Mesendoderm (in vitro differentiated cells): ENCODE measurements around the gene GALNT18. TPM values are rescaled to one million over a fixed set of nuclear protein-coding genes. Genes with fewer than 3 reads are reported as not detected.
A peak's percentile ranks its signal among the peaks of the same experiment; 100 is the strongest.

Experiments used
- DNase-seq: peaks from one replicate; pipeline ENCODE4 v3.0.0; 2013
- H2AK5ac ChIP-seq: 2 replicates; pipeline ENCODE4 v1.6.1; 2013; ENCODE audit warnings: low read length, inconsistent platforms
- H2BK120ac ChIP-seq: 2 replicates; pipeline ENCODE4 v1.6.1; 2013; ENCODE audit warnings: low read depth, mild to moderate bottlenecking, low read length, moderate library complexity, mixed read lengths
- H2BK15ac ChIP-seq: replicated peaks from 2 replicates; pipeline ENCODE4 v1.6.1; 2013; ENCODE audit warnings: low read depth, mild to moderate bottlenecking, moderate library complexity
- H2BK5ac ChIP-seq: 2 replicates; pipeline ENCODE4 v1.6.1; 2013; ENCODE audit warnings: low read length, inconsistent platforms
- H3K18ac ChIP-seq: 2 replicates; pipeline ENCODE4 v1.6.1; 2013; ENCODE audit warnings: mild to moderate bottlenecking, low read length, mixed read lengths
- H3K23ac ChIP-seq: one replicate; pipeline ENCODE4 v1.6.1; 2013; ENCODE audit warnings: low read length
- H3K27ac ChIP-seq: 2 replicates; pipeline ENCODE4 v1.5.1; 2013; ENCODE audit warnings: low read depth, mild to moderate bottlenecking, inconsistent platforms, low read length, moderate library complexity
- H3K27me3 ChIP-seq: 2 replicates; pipeline ENCODE4 v1.6.1; 2013; ENCODE audit warnings: low read length, control low read depth, mild to moderate bottlenecking, inconsistent platforms; ENCODE audit not compliant: insufficient read depth, poor library complexity
- H3K36me3 ChIP-seq: 2 replicates; pipeline ENCODE4 v1.6.1; 2013; ENCODE audit warnings: low read length, inconsistent platforms; ENCODE audit not compliant: control insufficient read depth, insufficient read depth
- H3K4ac ChIP-seq: one replicate; pipeline ENCODE4 v1.6.1; 2013; ENCODE audit warnings: low read depth, mild to moderate bottlenecking, low read length, moderate library complexity
- H3K4me1 ChIP-seq: 2 replicates; pipeline ENCODE4 v1.6.1; 2013; ENCODE audit warnings: low read depth, low read length, inconsistent platforms; ENCODE audit not compliant: control insufficient read depth
- H3K4me2 ChIP-seq: 2 replicates; pipeline ENCODE4 v1.6.1; 2013; ENCODE audit warnings: low read length
- H3K4me3 ChIP-seq: 2 replicates; pipeline ENCODE4 v1.5.1; 2013; ENCODE audit warnings: mild to moderate bottlenecking, low read length
- H3K56ac ChIP-seq: one replicate; pipeline ENCODE4 v1.6.1; 2013; ENCODE audit warnings: low read length
- H3K79me1 ChIP-seq: 2 replicates; pipeline ENCODE4 v1.6.1; 2013; ENCODE audit warnings: low read length, inconsistent platforms
- H3K79me2 ChIP-seq: 2 replicates; pipeline ENCODE4 v1.6.1; 2013; ENCODE audit warnings: mild to moderate bottlenecking, low read length; ENCODE audit not compliant: control insufficient read depth, insufficient read depth
- H3K9ac ChIP-seq: 2 replicates; pipeline ENCODE4 v1.6.1; 2013; ENCODE audit warnings: low read length, inconsistent platforms
- H4K5ac ChIP-seq: one replicate; pipeline ENCODE4 v1.6.1; 2013; ENCODE audit warnings: low read length
- H4K8ac ChIP-seq: one replicate; pipeline ENCODE4 v1.6.1; 2013; ENCODE audit warnings: low read depth, mild to moderate bottlenecking, control low read depth, low read length, moderate library complexity
- WGBS: extraction: QIAGEN DNeasy Blood & Tissue Kit; methylation state at CpG from one replicate; pipeline ENCODE4 v1.1.7; 2013; ENCODE audit warnings: low lambda C conversion rate, missing lambda C conversion rate; ENCODE audit not compliant: insufficient coverage; ENCODE audit errors: extremely low coverage; 5-methylcytosine and 5-hydroxymethylcytosine counted together
- polyA plus RNA-seq, 2 experiments: library from polyadenylated mRNA; stranded (reverse); fragments of 200-250 nt; gene quantifications; one replicate each; pipeline ENCODE4 v1.2.3, GENCODE V29; 2013

Gene GALNT18
- polyA plus RNA-seq (2013, experiment 1 of 2), result 1.2 TPM
- polyA plus RNA-seq (2013, experiment 2 of 2), result 1.1 TPM

GRCh38 chr11:11621573-11622339 is at the start of gene GALNT18:
Gene GALNT18, minus strand, starts transcription at chr11:11622005.
- Histone ChIP-seq H3K18ac (no peak within 1 kb of the TSS), H2BK120ac (no peak within 1 kb of the TSS), H3K9ac (peak within 1 kb of the TSS; percentile 64), H3K79me2 (no peaks in the 10 kb centered on the region), H3K4me1 (peaks cover 4% of the 10 kb centered on the region), H2BK15ac (no peak within 1 kb of the TSS), H3K56ac (peak within 1 kb of the TSS; percentile 66), H3K4me3 (peak within 1 kb of the TSS; percentile 46), H3K4ac (no peak within 1 kb of the TSS), H3K27ac (no peak within 1 kb of the TSS), H3K23ac (peak within 1 kb of the TSS; percentile 53), H2BK5ac (no peak within 1 kb of the TSS), H3K79me1 (no peaks in the 10 kb centered on the region), H3K4me2 (peak within 1 kb of the TSS; percentile 53), H3K27me3 (peaks cover 6% of the 10 kb centered on the region), H4K8ac (no peak within 1 kb of the TSS), H3K36me3 (no peaks in the 10 kb centered on the region), H4K5ac (no peak within 1 kb of the TSS), H2AK5ac (no peak within 1 kb of the TSS)
- WGBS, result no CpG with 5 or more reads among the region's 71 CpGs
- peak; percentile 97 for DNase-seq

GRCh38 chr11:11670574-11670973 is 48.8 kb upstream of the GALNT18 start:
- H2BK15ac ChIP-seq, result no peak overlapping the region
- H2BK120ac ChIP-seq, result no peak overlapping the region
- no peak overlapping the region for H3K27ac ChIP-seq
- H3K4me3 ChIP-seq, result no peak overlapping the region
- WGBS, result no CpG with 5 or more reads among the region's 5 CpGs
- H3K56ac ChIP-seq, result no peak overlapping the region
- H4K5ac ChIP-seq, result no peak overlapping the region
- H3K79me2 ChIP-seq, result no peaks in the 10 kb centered on the region
- no peaks in the 10 kb centered on the region for H3K4me1 ChIP-seq
- no peak overlapping the region for H3K18ac ChIP-seq
- no peak overlapping the region for H4K8ac ChIP-seq
- no peak for DNase-seq
- H3K36me3 ChIP-seq, result no peaks in the 10 kb centered on the region
- H3K9ac ChIP-seq, result no peak overlapping the region
- H3K79me1 ChIP-seq, result no peaks in the 10 kb centered on the region
- no peak overlapping the region for H2BK5ac ChIP-seq
- no peaks in the 10 kb centered on the region for H3K27me3 ChIP-seq
- no peak overlapping the region for H3K4me2 ChIP-seq
- H2AK5ac ChIP-seq, result no peak overlapping the region
- H3K23ac ChIP-seq, result no peak overlapping the region
- no peak overlapping the region for H3K4ac ChIP-seq

GRCh38 chr11:11669233-11669846 is 47.5 kb upstream of the GALNT18 start:
- H4K8ac ChIP-seq, result no peak overlapping the region
- H3K79me2 ChIP-seq, result no peaks in the 10 kb centered on the region
- no peak overlapping the region for H3K4me3 ChIP-seq
- no peak overlapping the region for H2BK120ac ChIP-seq
- no peaks in the 10 kb centered on the region for H3K4me1 ChIP-seq
- no peak overlapping the region for H3K23ac ChIP-seq
- H3K56ac ChIP-seq, result no peak overlapping the region
- DNase-seq, result no peak
- no peak overlapping the region for H2AK5ac ChIP-seq
- no peak overlapping the region for H3K9ac ChIP-seq
- H3K27ac ChIP-seq, result no peak overlapping the region
- H3K4me2 ChIP-seq, result no peak overlapping the region
- H2BK5ac ChIP-seq, result no peak overlapping the region
- no peaks in the 10 kb centered on the region for H3K79me1 ChIP-seq
- no CpG with 5 or more reads among the region's 5 CpGs for WGBS
- no peaks in the 10 kb centered on the region for H3K27me3 ChIP-seq
- H2BK15ac ChIP-seq, result no peak overlapping the region
- H3K4ac ChIP-seq, result no peak overlapping the region
- H4K5ac ChIP-seq, result no peak overlapping the region
- no peak overlapping the region for H3K18ac ChIP-seq
- no peaks in the 10 kb centered on the region for H3K36me3 ChIP-seq

- H3K4me2 ChIP-seq, result no peak overlapping the region
- H3K4me3 ChIP-seq, result no peak overlapping the region
- WGBS, result no CpG with 5 or more reads among the region's 5 CpGs
- H3K27ac ChIP-seq, result no peak overlapping the region
- no peak overlapping the region for H3K18ac ChIP-seq
- no peak overlapping the region for H2BK5ac ChIP-seq
- no peak for DNase-seq
- no peaks in the 10 kb centered on the region for H3K79me2 ChIP-seq
- no peak overlapping the region for H2AK5ac ChIP-seq
- H3K9ac ChIP-seq, result no peak overlapping the region
- H3K23ac ChIP-seq, result no peak overlapping the region
- no peak overlapping the region for H2BK120ac ChIP-seq
- H3K4ac ChIP-seq, result no peak overlapping the region
- no peak overlapping the region for H3K56ac ChIP-seq
- H4K5ac ChIP-seq, result no peak overlapping the region
- H3K27me3 ChIP-seq, result no peaks in the 10 kb centered on the region
- no peak overlapping the region for H2BK15ac ChIP-seq
- H4K8ac ChIP-seq, result no peak overlapping the region
- H3K4me1 ChIP-seq, result no peaks in the 10 kb centered on the region
- no peaks in the 10 kb centered on the region for H3K79me1 ChIP-seq
- H3K36me3 ChIP-seq, result no peaks in the 10 kb centered on the region
These were observed 47.0 kb upstream of the GALNT18 start for GRCh38 chr11:11668781-11669180.

- H3K9ac ChIP-seq, result no peak overlapping the region
- H3K27me3 ChIP-seq, result no peaks in the 10 kb centered on the region
- DNase-seq, result no peak
These were observed 46.5 kb upstream of the GALNT18 start for GRCh38 chr11:11668274-11668673.

More at GRCh38 chr11:11668274-11668673, 46.5 kb upstream of the GALNT18 start:
- no peak overlapping the region for H2BK5ac ChIP-seq
- H3K4me1 ChIP-seq, result no peaks in the 10 kb centered on the region
- no peaks in the 10 kb centered on the region for H3K36me3 ChIP-seq
- H3K4me3 ChIP-seq, result no peak overlapping the region
- no peak overlapping the region for H3K23ac ChIP-seq
- no CpG with 5 or more reads among the region's 3 CpGs for WGBS
- no peaks in the 10 kb centered on the region for H3K79me2 ChIP-seq
- H3K27ac ChIP-seq, result no peak overlapping the region
- H3K4me2 ChIP-seq, result no peak overlapping the region
- H3K56ac ChIP-seq, result no peak overlapping the region
- H2BK120ac ChIP-seq, result no peak overlapping the region
- H3K79me1 ChIP-seq, result no peaks in the 10 kb centered on the region
- no peak overlapping the region for H2BK15ac ChIP-seq
- H3K4ac ChIP-seq, result no peak overlapping the region
- no peak overlapping the region for H4K5ac ChIP-seq
- no peak overlapping the region for H4K8ac ChIP-seq
- H2AK5ac ChIP-seq, result no peak overlapping the region
- no peak overlapping the region for H3K18ac ChIP-seq
